ENCODE data around the gene FBXL19. TPM values are rescaled to one million over a fixed set of nuclear protein-coding genes. Genes with fewer than 3 reads are reported as not detected.

FBXL19 gene
- total and polyA plus RNA-seq, 9 of the 15 experiments (the other 6 are each of a cell fraction or from before 2014, with no cell fraction given): 0.13 to 48.0 (median 13.5) TPM; not detected in 1

DNA sequence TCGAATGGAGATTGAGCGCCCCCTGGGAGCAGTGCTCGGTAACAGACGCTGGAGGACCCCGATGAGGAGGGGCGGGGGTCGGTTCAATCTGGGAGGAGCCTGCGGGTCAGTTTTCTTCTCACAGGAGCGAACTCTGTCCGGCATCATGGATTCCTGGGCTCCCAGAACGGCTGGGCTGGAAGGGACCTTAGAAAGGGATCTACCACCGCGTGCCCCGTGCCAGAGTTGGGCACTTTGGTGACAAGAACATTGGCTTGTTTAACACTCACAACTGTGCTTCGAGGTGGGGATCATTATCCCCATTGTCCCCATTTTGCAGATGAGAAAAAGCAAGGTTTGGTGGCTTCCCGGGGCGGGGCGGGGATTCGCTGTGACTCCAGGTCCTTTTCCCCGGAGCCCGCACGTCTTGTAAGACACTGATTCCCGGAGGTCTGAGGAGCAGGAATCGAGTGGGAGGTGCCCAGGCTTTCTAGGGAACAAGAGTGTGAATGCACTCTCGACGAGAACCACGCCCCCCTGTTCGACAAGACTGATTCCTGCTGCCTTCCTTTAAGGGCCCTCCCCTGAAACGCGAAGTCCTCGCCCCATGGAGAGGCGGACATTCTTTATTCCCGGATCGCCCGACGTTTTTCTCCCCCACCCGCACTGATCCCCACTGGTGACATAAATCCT, 1.5 kb upstream of the FBXL19 start (continued):
- no peak for TF ChIP-seq ZNF280B (CRISPR knock-in tag; IDR thresholded peaks at IDR 0.05)
- TF ChIP-seq, protein P1, sequence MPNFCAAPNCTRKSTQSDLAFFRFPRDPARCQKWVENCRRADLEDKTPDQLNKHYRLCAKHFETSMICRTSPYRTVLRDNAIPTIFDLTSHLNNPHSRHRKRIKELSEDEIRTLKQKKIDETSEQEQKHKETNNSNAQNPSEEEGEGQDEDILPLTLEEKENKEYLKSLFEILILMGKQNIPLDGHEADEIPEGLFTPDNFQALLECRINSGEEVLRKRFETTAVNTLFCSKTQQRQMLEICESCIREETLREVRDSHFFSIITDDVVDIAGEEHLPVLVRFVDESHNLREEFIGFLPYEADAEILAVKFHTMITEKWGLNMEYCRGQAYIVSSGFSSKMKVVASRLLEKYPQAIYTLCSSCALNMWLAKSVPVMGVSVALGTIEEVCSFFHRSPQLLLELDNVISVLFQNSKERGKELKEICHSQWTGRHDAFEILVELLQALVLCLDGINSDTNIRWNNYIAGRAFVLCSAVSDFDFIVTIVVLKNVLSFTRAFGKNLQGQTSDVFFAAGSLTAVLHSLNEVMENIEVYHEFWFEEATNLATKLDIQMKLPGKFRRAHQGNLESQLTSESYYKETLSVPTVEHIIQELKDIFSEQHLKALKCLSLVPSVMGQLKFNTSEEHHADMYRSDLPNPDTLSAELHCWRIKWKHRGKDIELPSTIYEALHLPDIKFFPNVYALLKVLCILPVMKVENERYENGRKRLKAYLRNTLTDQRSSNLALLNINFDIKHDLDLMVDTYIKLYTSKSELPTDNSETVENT (CRISPR knock-in tag; IDR thresholded peaks at IDR 0.05): no peak
- no peak for TF ChIP-seq TGIF2 (CRISPR knock-in tag; IDR thresholded peaks at IDR 0.05)
- no peak for TF ChIP-seq CSDE1 (IDR thresholded peaks at IDR 0.05)
- no peak for TF ChIP-seq ZNF830 (CRISPR knock-in tag; IDR thresholded peaks at IDR 0.05)
- no peak for TF ChIP-seq ZNF766 (CRISPR knock-in tag; conservative IDR thresholded peaks at IDR 0.05)
- no peak for TF ChIP-seq HSF4 (CRISPR knock-in tag; IDR thresholded peaks at IDR 0.05; ENCODE audit: borderline replicate concordance)
- TF ChIP-seq ZBED1 (IDR thresholded peaks at IDR 0.05): no peak
- TF ChIP-seq, protein P2, sequence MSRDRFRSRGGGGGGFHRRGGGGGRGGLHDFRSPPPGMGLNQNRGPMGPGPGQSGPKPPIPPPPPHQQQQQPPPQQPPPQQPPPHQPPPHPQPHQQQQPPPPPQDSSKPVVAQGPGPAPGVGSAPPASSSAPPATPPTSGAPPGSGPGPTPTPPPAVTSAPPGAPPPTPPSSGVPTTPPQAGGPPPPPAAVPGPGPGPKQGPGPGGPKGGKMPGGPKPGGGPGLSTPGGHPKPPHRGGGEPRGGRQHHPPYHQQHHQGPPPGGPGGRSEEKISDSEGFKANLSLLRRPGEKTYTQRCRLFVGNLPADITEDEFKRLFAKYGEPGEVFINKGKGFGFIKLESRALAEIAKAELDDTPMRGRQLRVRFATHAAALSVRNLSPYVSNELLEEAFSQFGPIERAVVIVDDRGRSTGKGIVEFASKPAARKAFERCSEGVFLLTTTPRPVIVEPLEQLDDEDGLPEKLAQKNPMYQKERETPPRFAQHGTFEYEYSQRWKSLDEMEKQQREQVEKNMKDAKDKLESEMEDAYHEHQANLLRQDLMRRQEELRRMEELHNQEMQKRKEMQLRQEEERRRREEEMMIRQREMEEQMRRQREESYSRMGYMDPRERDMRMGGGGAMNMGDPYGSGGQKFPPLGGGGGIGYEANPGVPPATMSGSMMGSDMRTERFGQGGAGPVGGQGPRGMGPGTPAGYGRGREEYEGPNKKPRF (IDR thresholded peaks at IDR 0.05; ENCODE audit: low read depth, low read length): no peak
- TF ChIP-seq, protein P3, sequence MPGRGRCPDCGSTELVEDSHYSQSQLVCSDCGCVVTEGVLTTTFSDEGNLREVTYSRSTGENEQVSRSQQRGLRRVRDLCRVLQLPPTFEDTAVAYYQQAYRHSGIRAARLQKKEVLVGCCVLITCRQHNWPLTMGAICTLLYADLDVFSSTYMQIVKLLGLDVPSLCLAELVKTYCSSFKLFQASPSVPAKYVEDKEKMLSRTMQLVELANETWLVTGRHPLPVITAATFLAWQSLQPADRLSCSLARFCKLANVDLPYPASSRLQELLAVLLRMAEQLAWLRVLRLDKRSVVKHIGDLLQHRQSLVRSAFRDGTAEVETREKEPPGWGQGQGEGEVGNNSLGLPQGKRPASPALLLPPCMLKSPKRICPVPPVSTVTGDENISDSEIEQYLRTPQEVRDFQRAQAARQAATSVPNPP (IDR thresholded peaks at IDR 0.05; ENCODE audit: borderline replicate concordance, insufficient read depth, insufficient read length): no peak
- 0 out of 4 replicates have a peak, but pooled peaks of 1 of the 2 experiments have one; percentile 54 for TF ChIP-seq SIN3A (IDR thresholded peaks at IDR 0.05; ENCODE audit: borderline replicate concordance in 2 of 2, control insufficient read depth in 1 of 2, low read depth in 2 of 2, low read length in 2 of 2)
- no peak for TF ChIP-seq ATF7 (IDR thresholded peaks at IDR 0.05)
- TF ChIP-seq ZNF282 (CRISPR knock-in tag; IDR thresholded peaks at IDR 0.05): no peak
- TF ChIP-seq CUX1 (CRISPR knock-in tag; IDR thresholded peaks at IDR 0.05): no peak

Data from K562 (cell line).